ENCODE results near the gene ZNF629. TPM values are rescaled to one million over a fixed set of nuclear protein-coding genes. Genes with fewer than 3 reads are reported as not detected.

Gene ZNF629
- total RNA-seq, 2 donors from 2014 or later, result 0.28 to 0.48 TPM

DNA sequence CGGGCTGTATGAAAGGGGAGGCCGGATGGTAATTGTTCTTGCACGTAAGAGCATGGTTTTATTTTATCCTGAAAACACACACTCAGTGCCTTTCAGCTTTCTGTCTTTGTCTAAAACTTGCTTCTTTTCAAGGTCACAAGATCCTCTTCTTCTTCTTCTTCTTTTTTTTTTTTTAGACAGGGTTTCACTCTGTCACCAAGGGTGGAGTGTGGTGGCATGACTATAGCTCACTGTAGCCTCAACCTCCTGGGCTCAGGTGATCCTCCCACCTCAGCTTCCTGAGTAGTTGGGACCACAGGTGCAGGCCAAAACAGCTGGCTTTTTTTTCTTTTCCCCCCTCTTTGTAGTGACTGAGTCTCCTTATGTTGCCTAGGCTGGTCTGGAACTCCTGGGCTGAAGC lies 15.9 kb upstream of the ZNF629 start:
- no peak for ATAC-seq (replicated peaks)
- Mint-ChIP-seq H3K36me3 (ENCODE audit: low read depth) (no peaks in the 10 kb centered on the region), H3K4me1 (peaks cover 7% of the 10 kb centered on the region), H3K4me3 (no peak overlapping the region), H3K27ac (no peak overlapping the region), H3K9me3 (no peaks in the 10 kb centered on the region), H3K27me3 (no peaks in the 10 kb centered on the region)

DNA sequence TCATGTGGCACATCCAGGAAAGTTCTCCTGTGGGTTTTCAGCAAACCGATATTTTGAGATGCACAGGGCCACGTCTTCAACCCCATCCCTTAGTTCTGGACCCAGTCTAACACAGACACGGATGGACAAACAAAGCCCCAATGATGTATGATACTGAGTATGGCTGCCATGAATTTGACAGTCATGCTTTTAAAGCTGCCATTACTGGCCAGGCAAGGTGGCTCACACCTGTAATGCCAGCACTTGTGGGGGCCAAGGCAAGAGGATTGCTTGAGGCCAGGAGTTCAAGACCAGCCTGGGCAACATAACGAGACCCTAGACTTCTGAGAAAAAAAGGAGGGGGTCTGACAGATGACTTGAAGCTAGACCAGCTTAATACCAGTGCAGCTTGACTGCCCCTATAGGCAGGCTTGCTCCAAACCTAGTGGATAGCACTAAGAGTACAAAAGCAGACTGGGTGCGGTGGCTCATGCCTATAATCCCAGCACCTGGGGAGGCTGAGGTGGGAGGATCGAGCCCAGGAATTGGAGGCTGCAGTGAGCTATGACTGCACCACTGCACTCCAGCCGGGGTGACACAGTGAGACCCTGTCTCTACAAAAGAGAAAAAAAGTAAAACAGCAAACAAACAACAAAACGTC lies 10.8 kb upstream of the ZNF629 start:
- no peaks in the 10 kb centered on the region for H3K36me3 Mint-ChIP-seq (ENCODE audit: low read depth)
- no peak overlapping the region for H3K4me3 Mint-ChIP-seq
- H3K9me3 Mint-ChIP-seq, result no peaks in the 10 kb centered on the region
- H3K27me3 Mint-ChIP-seq, result no peaks in the 10 kb centered on the region
- H3K4me1 Mint-ChIP-seq, result peaks cover 4% of the 10 kb centered on the region
- ATAC-seq (replicated peaks), result no peak
- H3K27ac Mint-ChIP-seq, result no peak overlapping the region

DNA sequence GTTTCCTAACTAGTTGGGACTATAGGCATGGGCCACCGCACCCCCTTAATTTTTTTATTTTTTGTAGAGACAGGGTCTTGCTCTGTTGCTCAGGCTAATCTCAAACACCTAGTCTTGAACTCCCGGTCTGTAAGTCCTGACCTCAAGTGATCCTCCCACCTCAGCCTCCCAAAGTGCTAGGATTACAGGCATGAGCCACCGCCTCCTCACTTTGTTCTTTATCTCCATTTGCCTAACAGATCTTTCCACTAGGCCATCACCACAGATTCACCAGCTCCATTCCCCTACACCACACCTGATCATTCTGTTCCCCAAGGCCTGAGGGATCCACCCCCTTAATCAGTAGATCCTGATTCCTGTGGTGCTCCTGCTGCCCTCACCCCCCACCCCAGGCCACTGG lies 7.6 kb upstream of the ZNF629 start:
- H3K4me1 Mint-ChIP-seq, result peaks cover 4% of the 10 kb centered on the region
- H3K4me3 Mint-ChIP-seq, result no peak overlapping the region
- H3K36me3 Mint-ChIP-seq (ENCODE audit: low read depth), result no peaks in the 10 kb centered on the region
- no peaks in the 10 kb centered on the region for H3K9me3 Mint-ChIP-seq
- no peaks in the 10 kb centered on the region for H3K27me3 Mint-ChIP-seq
- no peak for ATAC-seq (replicated peaks)
- peak overlapping the region; percentile 16 for H3K27ac Mint-ChIP-seq

DNA sequence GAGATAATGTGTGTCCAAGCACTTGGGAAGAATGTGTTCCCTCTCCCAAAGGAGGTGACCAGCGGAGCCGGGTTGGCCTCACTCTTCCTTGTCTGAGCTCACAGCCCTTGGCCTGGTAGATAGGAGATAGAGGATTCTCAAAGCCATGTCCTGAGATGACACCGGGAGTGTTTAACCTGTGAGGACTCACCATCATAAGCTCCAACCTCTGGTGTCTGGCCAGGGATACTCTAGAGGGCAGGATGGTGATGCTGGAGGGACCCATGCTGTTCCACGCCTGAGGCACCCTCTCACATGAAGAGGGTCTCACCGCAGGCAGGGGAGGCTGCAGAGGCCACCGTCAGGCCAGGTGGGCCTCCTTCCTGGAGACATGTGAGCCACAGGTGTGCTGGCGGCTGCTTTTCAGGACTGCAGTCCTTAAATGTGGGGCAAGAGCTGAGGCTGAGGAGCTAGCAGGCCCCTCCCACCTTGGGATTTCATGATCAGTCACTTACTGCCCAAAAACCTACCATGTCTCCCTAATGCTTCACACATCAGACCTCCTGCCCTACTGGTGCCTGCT lies 6.6 kb upstream of the ZNF629 start:
- no peak overlapping the region for H3K4me3 Mint-ChIP-seq
- no peak for ATAC-seq (replicated peaks)
- no peaks in the 10 kb centered on the region for H3K36me3 Mint-ChIP-seq (ENCODE audit: low read depth)
- no peaks in the 10 kb centered on the region for H3K9me3 Mint-ChIP-seq
- no peaks in the 10 kb centered on the region for H3K27me3 Mint-ChIP-seq
- H3K27ac Mint-ChIP-seq, result peak overlapping the region; percentile 16
- peaks cover 4% of the 10 kb centered on the region for H3K4me1 Mint-ChIP-seq

DNA sequence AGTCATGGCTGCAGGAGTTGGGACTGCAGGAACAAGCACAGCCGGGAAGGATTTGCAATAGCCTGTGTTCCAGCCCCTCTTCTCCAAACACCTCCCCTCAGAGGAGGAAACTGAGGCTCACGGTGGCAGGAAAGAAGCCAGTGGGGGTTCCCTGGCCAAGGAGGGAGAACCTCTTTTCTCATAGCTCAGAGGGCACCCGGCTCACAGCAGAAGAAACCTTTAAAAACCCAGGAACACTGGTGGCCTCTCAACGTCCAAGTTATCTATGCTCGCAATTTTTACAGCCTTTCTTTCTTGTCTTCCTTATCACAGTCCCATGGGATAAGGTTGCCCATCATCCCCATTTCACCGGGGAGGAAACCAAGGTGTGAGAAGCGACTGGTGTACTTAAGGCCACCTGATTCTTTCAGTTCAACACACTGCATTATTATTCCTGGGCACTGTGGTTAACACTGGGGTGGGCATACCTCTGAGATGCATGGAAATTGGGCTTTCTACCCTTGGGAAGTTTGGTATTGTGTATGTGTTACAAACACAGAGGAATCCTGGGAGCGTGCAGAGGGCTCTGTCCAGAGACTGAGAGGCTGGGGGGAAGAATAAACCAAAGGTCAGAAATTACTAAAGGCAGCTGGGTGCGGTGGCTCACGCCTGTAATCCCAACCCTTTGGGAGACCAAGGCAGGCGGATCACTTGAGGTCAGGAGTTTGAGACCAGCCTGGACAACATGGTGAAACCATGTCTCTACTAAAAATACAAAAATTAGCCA lies 791 bp upstream of the ZNF629 start:
- peak overlapping the region; percentile 61 for H3K4me3 Mint-ChIP-seq
- H3K27me3 Mint-ChIP-seq, result no peaks in the 10 kb centered on the region
- no peaks in the 10 kb centered on the region for H3K36me3 Mint-ChIP-seq (ENCODE audit: low read depth)
- H3K4me1 Mint-ChIP-seq, result no peaks in the 10 kb centered on the region
- no peaks in the 10 kb centered on the region for H3K9me3 Mint-ChIP-seq
- H3K27ac Mint-ChIP-seq, result no peak overlapping the region
- ATAC-seq (replicated peaks), result no peak

DNA sequence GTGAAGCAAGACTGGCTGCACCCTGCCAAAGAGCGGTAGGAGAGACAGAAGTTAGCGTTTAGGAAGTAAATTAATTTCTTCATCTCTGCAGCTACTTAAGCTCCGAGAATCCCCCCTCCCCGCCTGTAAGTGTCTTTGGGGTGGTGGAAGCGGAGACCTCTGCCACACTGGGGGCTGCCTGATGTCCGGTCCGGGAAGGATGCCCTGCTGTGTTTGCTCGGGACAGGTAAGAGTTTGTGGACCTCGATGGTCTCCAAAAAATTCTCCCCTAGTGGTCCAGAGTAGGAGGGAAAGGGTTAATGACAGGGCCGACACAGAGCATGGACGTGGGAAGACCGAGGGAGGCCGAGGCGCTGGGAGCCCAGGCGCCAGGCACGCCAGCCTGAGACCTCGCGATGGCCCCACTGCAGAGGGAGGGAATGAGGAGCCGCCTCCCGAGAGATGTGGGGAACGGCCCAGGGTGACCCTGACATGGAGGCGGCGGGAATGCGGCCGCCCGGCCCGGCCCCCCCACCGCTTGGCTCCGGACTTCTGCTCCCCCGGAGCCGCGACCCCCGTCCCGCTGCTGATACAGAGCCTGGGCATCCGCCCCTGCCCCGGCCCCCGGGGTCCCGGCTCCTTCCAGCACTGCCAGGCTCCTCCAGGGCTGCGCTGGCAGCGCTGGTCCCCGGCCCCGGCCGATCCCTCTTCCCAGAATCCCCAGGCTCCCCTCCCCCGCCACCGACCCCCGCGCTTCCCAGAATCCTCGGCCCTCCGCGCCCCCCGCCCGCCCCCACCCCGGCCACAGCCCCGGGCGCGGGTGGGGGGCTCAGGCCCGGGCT lies 680 bp downstream of the ZNF629 start:
- no peaks in the 10 kb centered on the region for H3K36me3 Mint-ChIP-seq (ENCODE audit: low read depth)
- H3K4me3 Mint-ChIP-seq, result peak overlapping the region; percentile 61
- H3K27me3 Mint-ChIP-seq, result no peaks in the 10 kb centered on the region

DNA sequence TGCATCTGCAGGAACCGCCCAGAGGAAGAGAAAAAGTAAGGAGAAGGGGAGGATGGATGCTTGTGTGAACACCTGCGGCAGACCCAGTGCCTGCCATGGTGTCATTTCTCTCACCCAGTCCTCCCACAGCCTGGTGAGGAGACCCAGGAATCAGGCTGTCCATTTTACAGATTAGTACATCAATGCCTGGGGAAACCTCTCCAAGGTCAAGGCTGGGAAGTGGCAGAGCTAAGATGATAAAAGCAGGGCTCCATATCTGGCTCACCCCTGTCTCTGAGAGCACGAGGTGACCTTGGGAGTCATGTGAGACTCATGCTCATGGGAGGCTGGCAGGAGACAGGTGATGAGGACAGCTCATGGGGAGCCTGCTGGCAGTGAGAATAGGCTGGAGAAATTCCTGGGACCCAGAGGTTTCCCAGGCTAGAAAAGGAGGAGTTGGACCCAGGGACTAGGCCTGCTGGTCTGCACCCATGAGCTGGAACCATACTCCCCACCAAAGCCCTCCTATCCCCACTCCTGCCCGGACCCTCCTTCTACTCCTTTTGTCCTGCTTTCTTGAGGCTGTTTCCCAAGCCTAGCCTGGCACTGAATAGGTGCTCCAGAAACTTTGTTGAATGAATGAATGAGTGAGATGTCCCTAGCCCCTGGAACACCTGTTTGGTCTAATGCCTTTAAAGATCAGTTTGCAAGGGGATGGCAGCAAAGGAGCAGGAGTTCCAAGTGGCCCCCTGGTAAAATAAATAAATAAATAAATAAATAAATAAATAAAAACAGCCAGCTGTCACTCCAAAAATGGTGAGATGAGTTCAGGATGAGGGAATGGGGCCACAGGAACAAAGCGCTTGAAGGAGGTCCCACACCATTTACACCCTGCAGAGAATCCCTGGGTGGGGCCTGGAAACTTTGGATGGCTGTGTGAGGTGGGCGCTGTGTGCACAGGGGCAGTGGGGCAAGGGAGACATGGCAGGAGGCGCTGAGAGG lies 1.6 kb downstream of the ZNF629 start:
- ATAC-seq (replicated peaks), result no peak
- no peaks in the 10 kb centered on the region for H3K4me1 Mint-ChIP-seq
- no peaks in the 10 kb centered on the region for H3K27me3 Mint-ChIP-seq
- H3K36me3 Mint-ChIP-seq (ENCODE audit: low read depth), result no peaks in the 10 kb centered on the region
- H3K27ac Mint-ChIP-seq, result no peak overlapping the region
- H3K9me3 Mint-ChIP-seq, result no peaks in the 10 kb centered on the region
- H3K4me3 Mint-ChIP-seq, result peak overlapping the region; percentile 56

More for the DNA sequence above, 680 bp downstream of the ZNF629 start:
- ATAC-seq (replicated peaks), result peak; percentile 70
- Mint-ChIP-seq H3K9me3 (no peaks in the 10 kb centered on the region), H3K27ac (no peak overlapping the region), H3K4me1 (no peaks in the 10 kb centered on the region)

DNA sequence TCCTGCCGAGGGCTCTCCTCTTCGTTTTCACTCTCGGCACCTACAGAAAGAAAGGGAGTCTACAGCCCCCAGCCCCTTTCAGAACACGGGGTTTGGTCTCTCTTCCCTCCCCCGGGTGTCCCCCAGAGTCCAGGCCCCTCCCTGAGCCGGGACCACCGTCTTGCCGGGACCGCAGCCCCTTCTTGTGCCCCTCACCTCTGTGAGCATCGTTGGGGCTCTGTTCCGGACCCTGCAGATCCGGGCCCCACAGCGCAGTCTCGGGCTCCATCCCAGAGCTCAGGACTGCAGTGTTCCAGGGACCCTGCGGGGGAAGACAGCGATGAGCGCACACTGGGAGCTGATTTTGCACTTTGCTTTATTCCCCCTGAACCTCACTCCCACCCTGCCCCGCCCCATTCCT lies 2.8 kb downstream of the ZNF629 start:
- Mint-ChIP-seq H3K9me3 (no peaks in the 10 kb centered on the region), H3K27me3 (no peaks in the 10 kb centered on the region), H3K36me3 (ENCODE audit: low read depth) (no peaks in the 10 kb centered on the region), H3K27ac (no peak overlapping the region), H3K4me3 (no peak overlapping the region), H3K4me1 (no peaks in the 10 kb centered on the region)
- ATAC-seq (replicated peaks), result no peak

DNA sequence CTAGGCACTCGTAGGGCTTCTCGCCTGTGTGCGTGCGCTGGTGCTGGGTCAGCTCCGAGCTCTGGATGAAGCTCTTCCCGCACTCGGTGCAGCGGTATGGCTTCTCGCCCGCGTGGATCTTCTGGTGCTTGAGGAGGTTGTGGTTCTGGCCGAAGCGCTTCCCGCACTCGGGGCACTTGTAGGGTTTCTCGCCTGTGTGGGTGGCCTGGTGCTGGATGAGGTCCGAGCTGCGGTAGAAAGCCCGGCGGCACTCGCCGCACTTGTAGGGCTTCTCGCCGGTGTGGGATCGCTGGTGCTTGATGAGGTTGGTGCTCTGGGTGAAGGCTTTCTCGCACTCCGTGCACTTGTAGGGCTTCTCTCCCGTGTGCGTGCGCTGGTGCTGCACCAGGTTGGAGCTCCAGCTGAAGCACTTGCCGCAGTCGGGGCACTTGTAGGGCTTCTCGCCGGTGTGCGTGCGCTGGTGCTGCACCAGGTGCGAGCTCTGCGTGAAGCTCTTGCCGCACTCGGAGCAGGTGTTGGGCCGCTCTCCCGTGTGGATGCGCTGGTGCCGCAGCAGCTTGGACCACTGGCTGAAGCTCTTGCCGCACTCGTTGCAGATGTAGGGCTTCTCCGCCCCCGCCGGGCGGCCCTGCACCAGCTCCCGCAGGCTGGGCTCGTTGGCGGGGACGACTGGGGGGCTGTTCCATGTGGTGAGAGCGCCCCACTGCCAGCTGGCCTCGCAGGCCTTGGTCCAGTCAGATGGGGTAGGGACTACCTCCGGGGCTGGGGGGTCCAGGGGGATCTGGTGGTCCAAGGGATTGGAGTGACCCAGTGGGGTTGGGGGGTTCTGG lies 3.5 kb downstream of the ZNF629 start:
- Mint-ChIP-seq H3K9me3 (no peaks in the 10 kb centered on the region), H3K36me3 (ENCODE audit: low read depth) (no peaks in the 10 kb centered on the region), H3K4me3 (no peak overlapping the region), H3K4me1 (no peaks in the 10 kb centered on the region), H3K27me3 (no peaks in the 10 kb centered on the region), H3K27ac (no peak overlapping the region)
- no peak for ATAC-seq (replicated peaks)

DNA sequence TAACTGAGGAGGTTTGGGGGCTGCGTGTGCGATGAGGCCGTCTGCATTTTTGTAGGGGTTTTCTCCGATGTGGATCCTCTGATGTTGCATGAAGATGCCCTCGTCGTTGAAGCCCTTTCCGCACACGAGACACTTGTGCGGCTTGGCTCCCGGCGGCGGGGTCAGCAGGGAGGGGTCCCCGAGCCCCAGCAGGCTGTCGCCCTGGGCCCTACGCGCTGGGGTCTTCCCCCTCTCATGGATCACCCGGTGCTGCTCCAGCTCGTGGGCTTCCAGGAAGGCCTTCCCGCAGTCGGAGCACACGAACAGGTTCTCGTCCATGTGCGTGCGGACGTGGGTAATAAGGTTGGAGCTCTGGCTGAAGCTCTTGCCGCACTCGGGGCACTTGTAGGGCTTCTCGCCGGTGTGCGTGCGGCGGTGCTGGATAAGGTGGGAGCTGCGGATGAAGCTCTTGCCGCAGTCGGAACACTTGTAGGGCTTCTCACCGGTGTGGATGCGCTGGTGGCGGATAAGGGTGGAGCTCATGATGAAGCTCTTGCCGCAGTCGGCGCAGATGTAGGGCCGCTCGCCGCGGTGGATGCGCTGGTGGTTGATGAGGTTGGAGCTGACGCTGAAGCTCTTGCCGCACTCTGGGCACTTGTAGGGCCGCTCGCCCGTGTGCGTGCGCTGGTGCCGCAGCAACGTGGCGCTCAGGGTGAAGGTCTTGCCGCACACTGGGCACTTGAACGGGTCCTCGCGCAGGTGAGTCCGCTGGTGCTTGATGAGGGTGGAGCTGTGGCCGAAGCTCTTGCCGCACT lies 4.3 kb downstream of the ZNF629 start:
- Mint-ChIP-seq H3K4me3 (no peak overlapping the region), H3K36me3 (ENCODE audit: low read depth) (no peaks in the 10 kb centered on the region), H3K4me1 (no peaks in the 10 kb centered on the region), H3K27me3 (no peaks in the 10 kb centered on the region), H3K27ac (no peak overlapping the region), H3K9me3 (no peaks in the 10 kb centered on the region)
- ATAC-seq (replicated peaks), result no peak

DNA sequence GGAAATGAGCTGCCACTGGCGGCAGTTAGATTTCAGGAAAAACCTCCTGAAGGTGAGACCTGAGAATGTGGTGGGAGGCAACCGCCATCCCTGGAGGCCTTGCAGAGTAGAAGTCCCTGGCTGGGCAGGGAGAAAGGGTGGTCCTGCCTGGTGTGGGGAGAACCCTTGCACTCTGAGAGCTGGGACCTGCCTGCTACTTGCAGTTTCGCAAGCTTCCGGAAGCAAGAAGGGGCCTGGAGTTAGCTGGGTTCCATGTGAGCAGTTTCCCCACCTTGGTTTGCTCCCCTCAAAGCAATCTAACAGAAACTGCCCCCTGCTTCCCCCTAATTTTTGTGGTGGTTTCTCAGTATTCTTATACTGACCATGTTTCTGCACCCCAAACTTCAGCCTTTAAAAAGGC lies 6.5 kb downstream of the ZNF629 start:
- H3K9me3 Mint-ChIP-seq, result no peaks in the 10 kb centered on the region
- peaks cover 8% of the 10 kb centered on the region for H3K4me1 Mint-ChIP-seq
- no peak overlapping the region for H3K27ac Mint-ChIP-seq
- ATAC-seq (replicated peaks), result no peak
- H3K4me3 Mint-ChIP-seq, result no peak overlapping the region
- peaks cover 10% of the 10 kb centered on the region for H3K36me3 Mint-ChIP-seq (ENCODE audit: low read depth)
- peaks cover 6% of the 10 kb centered on the region for H3K27me3 Mint-ChIP-seq

DNA sequence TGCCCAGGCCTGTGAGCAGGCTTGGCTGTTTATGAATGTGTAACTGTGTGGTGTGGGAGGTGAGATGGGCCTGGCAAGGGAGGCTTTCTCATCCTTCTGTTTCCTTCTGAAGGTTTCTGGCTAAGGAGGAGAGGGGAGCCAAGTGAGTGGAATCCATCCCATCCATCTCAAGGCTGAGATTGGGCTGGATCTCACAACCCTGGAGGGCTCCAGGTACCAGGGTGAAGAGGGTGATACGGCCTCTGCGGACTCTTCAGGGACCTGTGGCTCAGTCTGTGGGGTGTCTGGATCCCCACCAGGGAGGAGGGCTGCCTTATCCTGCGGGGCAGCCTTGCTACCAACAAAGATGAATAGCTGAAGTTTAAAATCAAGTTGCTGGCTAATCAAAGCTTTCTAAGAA lies 7.0 kb downstream of the ZNF629 start:
- Mint-ChIP-seq H3K4me1 (peaks cover 8% of the 10 kb centered on the region), H3K27me3 (peaks cover 6% of the 10 kb centered on the region), H3K4me3 (no peak overlapping the region), H3K36me3 (ENCODE audit: low read depth) (peaks cover 10% of the 10 kb centered on the region), H3K27ac (no peak overlapping the region), H3K9me3 (no peaks in the 10 kb centered on the region)
- no peak for ATAC-seq (replicated peaks)
